ENCODE measurements around the gene ADAD1.
"Not testable (repeated sequence)": the region's sequence is repeated elsewhere in the genome, so short reads cannot be mapped to it uniquely, and the experiment has no call there.

ADAD1 gene

GRCh38 chr4:122378711-122379110 is at the start of gene ADAD1:
ADAD1 (plus strand) TSS chr4:122379011; CDS start chr4:122380070, 1,059 bp downstream.
- no peak for DNase-seq (ENCODE audit: low spot score)

- DNase-seq (ENCODE audit: low spot score): peak; percentile 58
These were observed 48.8 kb upstream of the ADAD1 start for GRCh38 chr4:122329876-122330565.

GRCh38 chr4:122331195-122331594 is 47.6 kb upstream of the ADAD1 start:
- DNase-seq (ENCODE audit: low spot score): no peak

- no peak for DNase-seq (ENCODE audit: low spot score)
These were observed 44.0 kb upstream of the ADAD1 start for GRCh38 chr4:122334828-122335227.

GRCh38 chr4:122341886-122342285 is 36.9 kb upstream of the ADAD1 start:
- peak; percentile 94 for DNase-seq (ENCODE audit: low spot score)

GRCh38 chr4:122346036-122346435 is 32.8 kb upstream of the ADAD1 start:
- DNase-seq (ENCODE audit: low spot score): no peak

GRCh38 chr4:122346503-122346902 is 32.3 kb upstream of the ADAD1 start:
- no peak for DNase-seq (ENCODE audit: low spot score)

- no peak for DNase-seq (ENCODE audit: low spot score)
These were observed 22.4 kb upstream of the ADAD1 start for GRCh38 chr4:122356317-122356808.

- no peak for DNase-seq (ENCODE audit: low spot score)
These were observed 18.1 kb upstream of the ADAD1 start for GRCh38 chr4:122360754-122361153.

GRCh38 chr4:122364700-122365404 is 14.0 kb upstream of the ADAD1 start:
- no peak for DNase-seq (ENCODE audit: low spot score)

GRCh38 chr4:122368786-122369185 is 10.0 kb upstream of the ADAD1 start:
- not testable (repeated sequence) for DNase-seq (ENCODE audit: low spot score)

- DNase-seq (ENCODE audit: low spot score): no peak
These were observed 1.5 kb upstream of the ADAD1 start for GRCh38 chr4:122377352-122377751.

- DNase-seq (ENCODE audit: low spot score): no peak
These were observed 428 bp downstream of the ADAD1 start for GRCh38 chr4:122379239-122379638.

- no peak for DNase-seq (ENCODE audit: low spot score)
These were observed 4.5 kb downstream of the ADAD1 start for GRCh38 chr4:122383341-122383740.

- no peak for DNase-seq (ENCODE audit: low spot score)
These were observed 5.4 kb downstream of the ADAD1 start for GRCh38 chr4:122384245-122384644.

- no peak for DNase-seq (ENCODE audit: low spot score)
These were observed 14.5 kb downstream of the ADAD1 start for GRCh38 chr4:122393276-122393675.

- no peak for DNase-seq (ENCODE audit: low spot score)
These were observed 25.1 kb downstream of the ADAD1 start for GRCh38 chr4:122403861-122404260.

GRCh38 chr4:122412547-122412946 is 33.7 kb downstream of the ADAD1 start:
- no peak for DNase-seq (ENCODE audit: low spot score)

GRCh38 chr4:122423246-122423645 is 44.4 kb downstream of the ADAD1 start:
- DNase-seq (ENCODE audit: low spot score): no peak

- DNase-seq (ENCODE audit: low spot score): no peak
These were observed 52.5 kb downstream of the ADAD1 start for GRCh38 chr4:122431351-122431750.

GRCh38 chr4:122434285-122434684 is 55.5 kb downstream of the ADAD1 start:
- no peak for DNase-seq (ENCODE audit: low spot score)

GRCh38 chr4:122450847-122451246 is 72.0 kb downstream of the ADAD1 start:
- peak; percentile 50 for DNase-seq (ENCODE audit: low spot score)

GRCh38 chr4:122453384-122453995 is 74.7 kb downstream of the ADAD1 start:
- peak; percentile 92 for DNase-seq (ENCODE audit: low spot score)

Measured in kidney tubule cell (primary cell).